ENCODE data around the gene STAT4.
"Not testable (repeated sequence)": the region's sequence is repeated elsewhere in the genome, so short reads cannot be mapped to it uniquely, and the experiment has no call there.

The STAT4 gene

DNA sequence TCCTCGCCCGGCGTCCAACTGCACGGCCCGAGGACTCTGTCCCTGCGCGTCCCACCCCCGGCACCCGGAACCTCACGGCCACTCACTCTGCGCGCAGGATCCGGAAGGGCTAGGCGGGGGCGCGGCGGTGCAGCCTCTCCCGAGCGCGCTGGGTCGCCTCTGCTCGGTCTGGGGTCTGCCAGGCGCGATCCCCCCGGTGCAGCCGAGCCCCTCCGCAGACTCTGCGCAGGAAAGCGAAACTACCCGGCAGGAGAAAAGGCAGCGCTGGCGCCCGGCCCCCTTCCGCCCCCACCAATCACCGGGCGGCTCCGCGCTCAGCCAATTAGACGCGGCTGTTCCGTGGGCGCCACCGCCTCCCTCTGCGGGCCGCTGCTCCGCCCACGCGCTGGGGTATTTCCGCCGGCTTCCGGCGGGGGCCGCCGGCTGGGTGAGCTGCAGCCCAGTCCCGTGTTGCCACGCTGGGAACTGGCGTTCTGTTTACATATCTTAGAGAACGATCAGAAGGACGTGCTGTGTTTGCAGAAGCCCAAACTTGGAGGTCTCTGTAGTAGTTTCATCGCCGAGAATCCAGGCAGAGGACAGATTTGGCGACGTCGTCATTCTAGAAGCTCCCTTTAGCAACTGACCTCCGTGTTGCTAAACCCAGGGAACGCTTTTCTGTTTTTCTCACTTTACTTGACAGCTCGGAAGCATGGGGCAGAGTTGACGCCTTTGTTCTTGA, 136.7 kb downstream of the STAT4 start, which contains the start of gene STAT1:
Gene STAT1 (minus strand): TSS at position 240 of the 721 bp plus-strand sequence. CDS start 4,168 bp downstream, outside the sequence.
- DNase-seq (ENCODE audit: low spot score): peak; percentile 95

DNA sequence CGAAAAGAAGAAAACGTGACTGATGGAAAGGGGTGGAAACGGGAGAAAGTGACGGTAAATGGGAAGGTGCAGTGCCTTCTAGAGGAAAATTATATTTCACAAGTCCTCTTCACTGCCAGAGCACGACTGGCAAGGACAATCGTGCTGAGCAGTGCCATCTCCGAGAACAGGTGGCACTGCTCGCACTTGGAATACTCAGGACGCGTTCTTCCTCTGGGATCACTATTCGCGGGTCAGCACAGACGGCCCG, 137.2 kb downstream of the STAT4 start:
- no peak for DNase-seq (ENCODE audit: low spot score)

DNA sequence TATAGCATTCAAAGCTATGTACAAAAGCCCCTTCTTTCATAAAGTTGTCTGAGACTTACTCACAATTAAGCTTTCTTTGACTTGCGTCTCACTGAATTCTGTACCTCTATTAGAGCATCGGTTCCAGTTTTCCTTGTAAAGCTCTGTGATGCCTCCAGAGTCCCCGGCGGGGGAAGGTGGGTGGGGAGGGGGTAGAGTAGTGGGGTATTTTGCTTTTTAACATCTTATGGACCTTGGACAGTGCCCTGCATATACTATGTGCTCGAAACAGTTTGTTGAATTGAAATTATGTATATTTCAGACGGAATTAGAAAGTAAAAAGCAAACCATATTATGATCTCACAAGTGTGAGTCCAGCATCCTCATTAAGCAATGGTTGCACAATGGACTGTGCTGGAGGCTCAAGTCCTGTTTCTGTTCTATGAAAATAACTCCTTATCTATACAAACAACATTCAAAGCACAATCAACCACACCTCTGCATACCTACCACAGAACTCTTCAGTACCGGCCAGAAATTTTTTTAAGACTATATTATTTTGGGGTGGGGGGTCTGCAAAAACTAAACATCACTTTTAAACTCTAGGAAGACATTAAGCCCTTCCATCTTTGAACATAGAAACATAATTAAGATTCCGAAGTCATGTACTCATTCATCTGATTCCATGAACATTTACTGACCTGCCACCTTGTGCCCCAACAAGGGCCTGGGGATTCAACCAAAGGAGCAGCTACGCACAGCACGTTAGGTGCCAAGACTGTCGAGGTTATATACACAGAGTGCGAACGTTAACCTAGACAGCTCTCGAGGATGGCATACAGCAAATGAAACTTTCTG, 137.7 kb downstream of the STAT4 start:
- no peak for DNase-seq (ENCODE audit: low spot score)

DNA sequence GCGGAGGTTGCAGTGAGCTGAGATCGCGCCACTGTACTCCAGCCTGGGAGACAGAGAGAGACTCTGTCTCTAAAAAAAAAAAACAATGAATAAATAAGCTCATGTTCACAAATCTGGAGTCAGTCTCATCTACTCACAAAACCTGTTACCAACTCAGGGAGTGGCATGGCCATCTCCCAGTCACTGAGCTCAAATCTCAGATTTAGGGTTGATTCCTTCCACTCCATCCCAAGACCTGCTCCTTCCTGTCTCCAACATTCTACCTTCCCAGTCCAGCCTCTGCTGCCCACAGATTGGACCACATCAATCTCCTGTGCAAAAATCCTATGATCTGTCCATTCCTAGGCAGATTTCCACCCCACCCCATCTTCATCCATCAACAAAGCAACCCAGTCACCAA, 138.4 kb downstream of the STAT4 start:
- DNase-seq (ENCODE audit: low spot score): no peak

DNA sequence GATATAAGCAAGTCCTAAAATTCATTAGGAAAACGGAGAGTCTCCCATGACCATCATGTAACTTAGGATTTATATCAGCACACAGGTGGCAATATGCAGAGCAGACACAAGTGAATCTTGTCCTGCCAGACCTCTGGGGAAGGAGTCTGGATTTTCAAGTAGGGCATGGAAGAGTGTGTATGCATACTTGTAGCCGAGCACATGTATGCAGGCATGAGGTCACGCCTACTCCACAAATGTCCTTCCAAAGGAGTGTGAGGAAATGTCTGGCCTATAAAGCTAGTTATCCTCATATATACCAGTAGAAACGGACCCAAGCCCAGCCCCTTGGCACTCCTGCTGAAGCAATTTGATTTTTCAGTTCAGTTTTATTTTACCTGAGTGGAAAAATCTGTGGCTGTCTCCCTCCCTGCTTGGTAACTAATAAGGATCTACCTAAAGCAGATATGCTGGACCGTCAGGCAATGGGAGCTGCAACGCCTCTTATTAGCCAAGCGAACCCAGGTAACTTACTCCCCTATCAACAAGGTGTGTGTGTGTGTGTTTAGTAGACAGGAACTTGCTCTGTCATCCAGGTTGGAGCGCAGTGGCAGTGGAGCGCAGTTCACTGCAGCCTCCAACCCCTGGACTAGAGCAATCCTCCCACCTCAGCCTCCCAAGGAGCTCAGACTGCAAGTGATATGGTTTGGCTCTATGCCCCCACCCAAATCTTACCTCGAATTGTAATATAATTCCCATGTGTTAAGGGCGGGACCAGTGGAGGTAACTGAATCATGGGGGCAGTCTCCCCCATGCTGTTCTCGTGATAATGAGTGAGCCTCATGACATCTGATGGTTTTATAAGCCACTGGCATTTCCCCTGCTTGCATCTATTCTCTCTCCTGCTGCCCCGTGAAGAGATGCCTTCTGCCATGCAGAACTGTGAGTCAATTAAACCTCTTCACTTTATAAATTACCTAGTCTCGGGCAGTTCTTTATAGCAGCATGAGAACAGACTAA, 139.6 kb downstream of the STAT4 start:
- no peak for DNase-seq (ENCODE audit: low spot score)

DNA sequence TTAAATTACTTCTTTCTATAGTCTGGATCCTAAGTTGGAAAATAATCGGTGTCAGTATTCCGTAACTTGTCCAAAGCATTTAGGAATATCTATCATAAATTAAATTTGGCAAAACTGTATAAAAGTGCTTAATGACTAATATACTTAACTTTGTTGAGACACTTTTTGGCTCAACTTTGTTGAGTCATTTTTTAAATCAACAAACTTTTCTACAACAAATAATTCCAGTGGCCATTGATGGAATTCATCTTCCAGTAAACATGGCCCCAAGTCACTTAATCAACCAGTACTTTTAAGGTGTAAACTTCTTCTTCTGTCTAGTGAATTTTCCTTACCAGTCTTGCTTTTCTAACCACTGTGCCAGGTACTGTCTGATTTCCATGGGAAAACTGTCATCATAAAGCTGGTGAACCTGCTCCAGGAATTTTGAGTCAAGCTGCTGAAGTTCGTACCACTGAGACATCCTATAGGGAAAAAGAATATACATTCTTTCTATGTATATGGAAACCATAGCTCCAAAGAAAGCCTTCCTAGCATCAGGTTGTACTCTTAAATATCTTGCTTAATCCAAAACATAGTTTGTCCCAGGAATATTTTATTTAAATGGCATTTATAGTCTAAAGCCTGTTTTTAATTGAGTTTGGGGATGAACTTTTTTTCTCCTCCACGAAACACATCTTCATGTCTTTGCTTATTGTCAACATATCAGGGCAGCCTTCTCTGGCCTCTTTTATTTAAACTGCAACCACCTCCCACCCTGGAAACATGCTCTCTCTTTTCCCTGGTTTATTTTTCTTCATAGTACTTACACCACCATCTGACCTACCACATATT, 141.0 kb downstream of the STAT4 start:
- DNase-seq (ENCODE audit: low spot score): no peak

DNA sequence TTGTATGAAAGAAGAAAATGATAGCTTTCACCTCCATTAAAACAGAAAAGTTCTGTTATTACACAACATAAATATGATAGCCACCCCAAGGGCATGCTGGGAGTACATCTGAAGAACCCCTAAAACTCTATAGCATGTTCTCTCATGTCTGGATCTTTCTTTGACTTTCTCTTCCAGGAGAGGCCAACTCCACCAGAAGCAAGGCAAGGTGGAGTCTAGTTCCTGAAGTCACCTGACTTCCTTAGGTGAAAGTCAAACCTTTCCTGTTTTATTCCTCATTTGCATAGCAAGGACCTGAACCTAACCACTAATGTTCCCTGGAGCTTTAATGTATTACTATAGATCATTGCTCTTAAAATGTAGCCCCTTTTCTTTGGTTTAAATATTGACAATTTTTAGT, 142.5 kb downstream of the STAT4 start:
- DNase-seq (ENCODE audit: low spot score): no peak

DNA sequence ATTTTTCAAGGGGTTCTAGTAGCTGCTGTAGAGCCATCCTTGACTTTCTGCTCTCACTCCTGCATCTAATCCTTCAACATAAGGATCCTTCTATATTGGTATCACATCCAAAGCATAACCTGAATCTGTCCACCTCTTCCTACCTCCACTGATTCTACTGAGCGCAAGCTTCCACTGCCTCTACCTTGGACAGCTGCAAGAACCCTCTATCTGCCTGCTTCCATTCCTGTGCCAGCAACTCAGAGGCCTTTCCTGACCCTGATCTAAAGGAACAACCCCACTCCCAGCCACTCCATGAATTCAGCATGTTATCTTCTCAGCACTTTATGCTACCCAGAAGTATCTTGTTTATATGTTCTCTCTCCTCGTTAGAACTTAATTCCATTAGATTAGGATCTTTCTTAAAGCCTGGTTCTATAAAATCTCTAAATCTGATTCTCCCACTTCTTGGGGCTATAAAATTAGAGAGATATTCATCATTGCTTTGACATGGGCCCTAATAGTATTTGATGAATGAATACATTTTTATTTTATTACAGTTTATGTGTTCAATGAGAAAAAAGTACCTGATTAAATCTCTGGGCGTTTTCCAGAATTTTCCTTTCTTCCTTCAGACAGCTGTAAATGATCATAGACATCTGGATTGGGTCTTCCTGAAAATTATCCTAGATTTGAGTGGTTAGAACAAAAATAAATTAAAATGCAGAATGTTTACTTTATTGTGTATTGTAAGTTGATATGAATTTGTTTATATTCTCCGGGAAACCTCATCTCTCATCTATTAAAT, 143.6 kb downstream of the STAT4 start:
- no peak for DNase-seq (ENCODE audit: low spot score)

DNA sequence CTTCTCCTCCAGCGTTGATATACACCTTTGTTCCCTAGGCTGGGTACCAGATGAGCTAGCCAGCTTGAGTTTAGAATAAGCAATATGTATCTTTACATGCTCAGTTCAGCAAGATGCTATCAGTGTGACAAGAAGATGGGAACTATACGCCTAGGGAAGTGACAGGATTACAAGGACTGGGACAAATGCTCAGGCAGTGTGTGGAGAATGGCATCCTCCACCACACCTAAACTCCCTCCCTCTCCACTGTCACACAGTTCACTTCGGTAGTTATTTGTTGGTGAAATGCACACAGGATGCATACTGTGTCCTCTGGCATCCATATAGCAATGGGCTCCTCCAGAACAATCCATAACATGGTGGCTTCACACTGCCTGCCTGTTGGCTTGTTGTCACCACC, 144.5 kb downstream of the STAT4 start:
- no peak for DNase-seq (ENCODE audit: low spot score)

DNA sequence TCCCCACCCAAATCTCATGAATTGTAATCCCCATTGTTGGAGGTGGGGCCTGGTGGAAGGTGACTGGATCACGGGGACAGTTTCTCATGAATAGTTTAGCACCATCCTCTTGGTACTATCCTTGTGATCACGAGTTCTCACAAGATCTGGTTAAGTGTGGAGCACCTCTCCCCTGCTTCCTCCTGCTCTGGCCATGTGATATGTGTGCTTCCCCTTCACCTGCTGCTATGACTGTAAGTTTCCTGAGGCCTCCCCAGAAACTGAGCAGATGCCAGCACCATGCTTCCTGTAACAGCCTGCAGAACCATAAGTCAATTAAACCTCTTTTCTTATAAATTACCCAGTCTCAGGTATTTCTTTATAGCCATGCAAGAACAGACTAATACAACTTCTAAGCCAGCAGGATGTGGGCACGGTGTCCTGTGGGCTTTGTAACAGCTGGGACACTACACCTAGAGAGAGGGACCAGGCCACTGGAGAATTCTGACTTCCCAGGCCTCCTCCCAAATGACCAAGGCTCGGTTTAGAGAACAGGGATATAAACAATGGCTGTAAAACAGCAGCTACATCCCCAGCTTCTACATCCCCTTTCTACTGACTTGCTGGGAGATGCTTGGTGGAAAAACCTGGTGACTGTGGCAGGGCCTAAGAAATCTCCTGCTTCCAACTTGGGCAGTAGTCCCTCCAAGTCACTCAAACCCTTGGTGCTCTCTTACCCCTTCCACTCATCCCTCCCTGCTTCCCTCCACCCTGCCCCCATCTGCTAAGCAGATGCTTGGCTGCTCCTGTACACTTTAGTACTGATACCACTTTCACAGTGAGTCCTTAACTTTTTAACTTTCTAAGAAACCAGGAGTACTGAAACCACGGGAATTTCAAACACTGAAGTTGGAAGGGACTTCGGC, 147.1 kb downstream of the STAT4 start:
- no peak for DNase-seq (ENCODE audit: low spot score)

DNA sequence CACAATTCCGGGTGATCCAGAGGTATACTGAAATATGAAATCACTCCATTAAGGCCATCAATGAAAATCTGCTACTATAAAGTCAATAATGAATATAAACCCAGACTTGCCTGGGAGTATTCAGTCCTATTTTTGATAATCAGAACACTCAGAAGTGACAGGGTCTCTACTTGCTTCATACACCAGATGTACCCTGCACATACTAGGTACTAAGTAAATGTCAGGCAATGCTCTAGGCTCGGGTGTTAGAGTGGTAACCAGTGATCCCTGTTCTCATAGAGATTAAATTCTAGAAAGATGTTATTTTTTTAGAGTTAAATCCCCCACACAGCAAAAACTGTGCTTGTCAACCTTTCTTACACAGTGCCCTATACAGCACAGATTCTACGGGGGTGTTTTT, 149.2 kb downstream of the STAT4 start:
- no peak for DNase-seq (ENCODE audit: low spot score)

DNA sequence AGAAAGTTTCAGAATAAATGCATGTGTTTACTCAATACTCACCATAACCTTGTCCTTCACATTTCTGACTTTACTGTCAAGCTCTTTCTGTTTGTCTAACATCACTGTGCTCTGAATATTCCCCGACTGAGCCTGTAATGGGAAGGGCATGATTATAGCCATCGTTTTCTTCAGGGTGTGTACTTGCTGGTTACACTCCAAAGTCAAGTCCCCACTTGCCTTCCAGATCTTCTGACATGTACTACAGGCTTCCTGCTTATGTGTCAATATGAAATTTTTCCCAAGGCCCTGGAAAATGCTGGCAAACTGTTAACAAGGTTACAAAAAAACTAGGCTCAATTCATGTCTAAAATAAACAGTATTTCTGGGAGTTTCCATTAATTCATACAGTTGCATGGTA, 149.8 kb downstream of the STAT4 start:
- no peak for DNase-seq (ENCODE audit: low spot score)

DNA sequence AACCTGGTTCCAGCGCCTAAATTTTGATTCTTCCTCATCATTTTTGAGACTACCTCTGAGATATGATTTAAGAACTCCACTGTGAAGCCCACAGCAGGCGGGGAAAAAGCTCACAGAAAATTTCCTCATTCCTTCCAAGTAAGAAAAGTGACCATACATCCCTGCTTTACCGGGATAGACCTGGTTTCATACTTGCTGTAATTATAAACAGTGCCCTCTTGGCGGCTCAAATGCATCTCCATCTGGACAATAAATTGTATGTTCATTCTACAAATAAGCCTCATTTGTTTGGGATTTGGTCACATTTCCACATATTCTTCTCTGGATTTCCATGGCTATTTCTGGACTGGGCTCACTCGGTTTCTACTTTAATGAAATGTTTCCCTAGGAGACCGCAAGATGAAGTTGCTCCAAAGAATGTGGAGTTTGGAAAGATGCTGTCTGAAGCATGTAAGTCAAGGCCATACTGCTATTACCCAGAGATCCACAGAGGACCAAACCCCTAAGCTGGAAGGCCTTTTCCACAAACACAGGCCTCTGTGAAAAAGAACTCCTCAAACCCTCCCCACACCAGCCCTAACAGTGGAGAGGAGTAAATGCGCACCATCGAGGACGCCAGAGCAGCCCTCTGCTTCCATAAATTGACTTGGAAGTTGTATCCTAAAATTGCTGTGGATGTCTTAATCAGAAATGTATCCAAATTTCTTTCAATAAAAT, 150.7 kb downstream of the STAT4 start:
- DNase-seq (ENCODE audit: low spot score): no peak

DNA sequence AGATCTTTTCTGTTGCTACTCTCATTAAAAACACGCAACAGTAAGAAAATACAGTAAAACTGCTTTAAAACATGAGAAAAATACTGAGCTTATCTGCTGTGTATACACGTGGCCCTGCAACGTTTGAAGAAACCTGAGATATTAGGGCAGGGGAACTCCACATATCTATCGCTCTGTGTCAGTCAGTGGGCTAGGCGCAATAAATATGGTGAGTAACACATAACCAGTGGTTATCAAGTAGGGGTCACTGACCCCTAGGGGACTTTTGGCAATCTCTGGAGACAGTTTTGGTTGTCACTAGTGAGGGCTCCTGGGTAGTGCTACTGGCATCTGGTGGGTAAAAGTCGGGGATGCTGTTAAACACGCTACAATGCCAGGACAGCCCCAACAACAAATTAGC, 151.7 kb downstream of the STAT4 start:
- no peak for DNase-seq (ENCODE audit: low spot score)

DNA sequence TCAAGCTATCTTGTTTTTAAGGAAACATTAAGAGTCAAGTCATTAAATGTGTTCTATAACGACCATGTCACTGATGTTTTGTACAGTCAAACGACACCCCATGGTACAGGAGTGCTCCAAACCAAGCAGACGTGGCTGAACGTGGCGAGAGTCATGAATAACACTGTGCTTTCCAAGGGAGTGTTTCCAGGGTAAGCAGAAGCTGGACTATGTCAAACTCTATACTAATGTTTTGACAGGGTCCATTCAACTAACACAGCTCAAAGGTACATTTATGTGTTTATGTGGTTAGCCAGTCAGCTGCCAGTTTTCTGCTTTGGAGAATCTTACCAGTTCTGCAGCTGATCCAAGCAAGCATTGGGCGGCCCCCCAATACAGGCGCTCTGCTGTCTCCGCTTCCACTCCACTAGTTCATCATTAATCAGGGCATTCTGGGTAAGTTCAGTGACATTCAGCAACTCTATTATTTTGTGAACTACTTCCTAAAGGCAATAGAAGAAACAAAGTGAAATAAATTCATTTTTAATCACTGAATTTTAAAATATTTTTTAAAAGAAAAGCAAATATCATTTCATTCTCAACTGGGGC, 153.2 kb downstream of the STAT4 start:
- no peak for DNase-seq (ENCODE audit: low spot score)

DNA sequence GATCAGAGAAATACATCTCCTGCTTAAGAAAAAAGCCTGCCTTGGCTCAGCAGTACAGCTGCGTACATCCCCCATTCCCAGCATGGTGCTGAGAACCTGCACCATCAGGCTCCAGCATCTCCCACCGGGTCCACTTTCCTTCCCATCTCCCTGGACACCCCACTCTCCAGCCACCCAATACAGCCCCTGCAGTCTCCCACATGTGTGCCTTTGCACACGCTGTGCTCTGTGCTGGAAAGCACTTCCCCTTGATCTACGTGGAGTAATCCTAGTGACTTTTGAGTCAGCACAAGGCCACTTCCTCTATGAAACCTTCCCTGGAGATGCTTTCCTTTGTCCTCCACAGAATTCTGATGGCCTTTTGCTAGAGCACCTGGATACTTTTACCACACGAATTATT, 153.8 kb downstream of the STAT4 start:
- DNase-seq (ENCODE audit: low spot score): no peak

DNA sequence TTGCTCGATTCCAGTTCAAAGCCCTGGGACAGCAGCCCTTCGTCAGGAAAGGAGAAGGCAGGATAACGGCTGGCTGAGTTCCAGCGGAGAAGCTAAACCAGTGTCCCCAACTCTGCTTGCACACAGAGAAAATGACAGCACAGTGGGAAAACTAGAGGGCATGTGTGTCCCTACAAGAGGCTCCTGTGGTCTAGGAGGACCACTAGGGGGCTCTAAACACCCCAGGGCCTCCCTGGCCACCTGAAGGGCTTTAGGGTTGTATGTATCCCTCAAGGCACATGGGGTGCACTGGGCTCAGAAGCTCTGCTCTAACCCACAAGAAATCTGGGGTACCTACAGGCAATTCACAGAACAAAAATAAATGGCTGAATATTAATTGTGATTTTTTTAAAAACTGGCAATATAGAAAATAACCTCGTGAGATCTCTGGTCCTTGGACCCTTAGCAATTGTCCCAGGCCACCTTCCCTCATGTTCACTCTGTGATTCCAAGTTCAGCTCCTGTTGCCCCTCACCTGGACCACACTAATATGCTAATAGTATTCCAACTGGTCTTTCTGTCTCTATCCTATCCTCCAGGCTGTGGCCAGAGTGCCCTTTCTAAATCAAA, 154.4 kb downstream of the STAT4 start:
- DNase-seq (ENCODE audit: low spot score): peak; percentile 58

DNA sequence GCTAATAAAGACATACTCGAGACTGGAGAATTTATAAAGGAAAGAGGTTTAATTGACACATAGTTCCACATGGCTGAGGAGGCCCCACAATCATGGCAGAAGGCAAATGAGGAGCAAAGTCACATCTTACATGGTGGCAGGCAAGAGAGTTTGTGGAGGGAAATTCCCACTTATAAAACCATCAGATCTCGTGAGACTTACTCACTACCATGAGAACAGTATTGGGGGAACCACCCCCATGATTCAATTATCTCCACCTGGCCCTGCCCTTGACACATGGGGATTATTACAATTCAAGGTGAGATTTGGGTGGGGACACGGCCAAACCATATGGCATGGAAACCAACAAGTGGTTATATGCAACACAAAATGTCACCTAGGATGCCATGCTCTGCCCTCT, 155.5 kb downstream of the STAT4 start:
- not testable (repeated sequence) for DNase-seq (ENCODE audit: low spot score)

Measured in CD4-positive, alpha-beta T cell treated with Interleukin-15 for 4 hours (primary cell).